Measurements from ENCODE around the gene NUP62. TPM values are rescaled to one million over a fixed set of nuclear protein-coding genes. Genes with fewer than 3 reads are reported as not detected.
"Not testable (repeated sequence)": the region's sequence is repeated elsewhere in the genome, so short reads cannot be mapped to it uniquely, and the experiment has no call there.

NUP62 gene
- total RNA-seq, 1 experiment from 2014 or later: 85.2 TPM

DNA sequence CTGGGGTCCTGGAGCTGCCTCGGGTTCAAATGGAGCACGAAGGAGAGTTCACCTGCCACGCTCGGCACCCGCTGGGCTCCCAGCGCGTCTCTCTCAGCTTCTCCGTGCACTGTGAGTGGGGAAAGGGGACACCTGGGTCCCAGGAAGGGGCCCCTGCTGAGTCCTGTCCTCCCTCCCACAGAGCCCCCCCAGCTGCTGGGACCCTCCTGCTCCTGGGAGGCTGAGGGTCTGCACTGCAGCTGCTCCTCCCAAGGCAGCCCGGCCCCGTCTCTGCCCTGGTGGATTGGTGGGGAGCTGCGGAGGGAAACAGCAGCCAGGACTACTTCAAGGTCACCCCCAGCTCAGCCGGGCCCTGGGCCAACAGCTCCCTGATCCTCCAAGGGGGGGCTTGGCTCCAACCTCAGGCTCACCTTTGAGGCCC lies 42.7 kb upstream of the NUP62 start:
- ATAC-seq: no peak
- no peaks in the 10 kb centered on the region for H3K4me1 ChIP-seq (ENCODE audit: control insufficient read depth in 1 of 2, insufficient read depth in 2 of 2, low read length in 2 of 2)
- POLR2A ChIA-PET: no interaction called here

GRCh38 chr19:49969355-49969754 lies 40.1 kb upstream of the NUP62 start:
- H3K9me2 ChIP-seq (ENCODE audit: insufficient read depth); CTCF ChIA-PET; H3K4me1 ChIP-seq (ENCODE audit: control insufficient read depth in 1 of 2, insufficient read depth in 2 of 2, low read length in 2 of 2); H3K9ac ChIP-seq (ENCODE audit: low read length); H4K20me1 ChIP-seq (ENCODE audit: insufficient read depth); POLR2A ChIA-PET; H3K27ac ChIP-seq (ENCODE audit: low read depth, low read length); RAD21 ChIA-PET (ENCODE audit: low non-redundant PET in 1 of 2, low total read pairs in 2 of 2, uncharacterized antibody in 2 of 2, unreplicated experiment in 2 of 2); H3K9me3 ChIP-seq (ENCODE audit: control insufficient read depth in 1 of 2, insufficient read depth in 1 of 2, low read depth in 1 of 2, low read length in 2 of 2); H3K4me3 ChIP-seq (replicated peaks in 1 of 2; ENCODE audit: low read depth in 1 of 2, low read length in 2 of 2); H2AFZ ChIP-seq (ENCODE audit: low read depth, low read length, poor library complexity, severe bottlenecking); H3K36me3 ChIP-seq (ENCODE audit: control insufficient read depth in 1 of 2, insufficient read depth in 2 of 2, low read length in 2 of 2); BruUV-seq (replicated peaks); H3K27me3 ChIP-seq (ENCODE audit: insufficient read depth, low read length); H3K4me2 ChIP-seq (ENCODE audit: low read length); H3K79me2 ChIP-seq (ENCODE audit: insufficient read depth, low read length); intact Hi-C loops (cut with micrococcal nuclease); DNase-seq (ENCODE audit: low read depth, low spot score): not testable (repeated sequence)
- 0 out of 2 replicates have a peak, but pooled peaks have one; percentile 32 for ATAC-seq

More for the DNA sequence above, 42.7 kb upstream of the NUP62 start:
- no peaks in the 10 kb centered on the region for H3K79me2 ChIP-seq (ENCODE audit: insufficient read depth, low read length)
- no peaks in the 10 kb centered on the region for H4K20me1 ChIP-seq (ENCODE audit: insufficient read depth)
- no peak for DNase-seq (ENCODE audit: low read depth, low spot score)
- no peaks in the 10 kb centered on the region for H3K9me2 ChIP-seq (ENCODE audit: insufficient read depth)
- BruUV-seq (replicated peaks): no TSS peak
- TF ChIP-seq, protein P1, sequence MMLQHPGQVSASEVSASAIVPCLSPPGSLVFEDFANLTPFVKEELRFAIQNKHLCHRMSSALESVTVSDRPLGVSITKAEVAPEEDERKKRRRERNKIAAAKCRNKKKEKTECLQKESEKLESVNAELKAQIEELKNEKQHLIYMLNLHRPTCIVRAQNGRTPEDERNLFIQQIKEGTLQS (IDR thresholded peaks at IDR 0.05): no peak
- TF ChIP-seq EZH2 (IDR thresholded peaks at IDR 0.05) (no peak), YY1 (IDR thresholded peaks at IDR 0.05; ENCODE audit: extremely low read depth, insufficient replicate concordance, low read depth, low read length) (no peak), ZFX (IDR thresholded peaks at IDR 0.05) (no peak)
- TF ChIP-seq, protein P2, sequence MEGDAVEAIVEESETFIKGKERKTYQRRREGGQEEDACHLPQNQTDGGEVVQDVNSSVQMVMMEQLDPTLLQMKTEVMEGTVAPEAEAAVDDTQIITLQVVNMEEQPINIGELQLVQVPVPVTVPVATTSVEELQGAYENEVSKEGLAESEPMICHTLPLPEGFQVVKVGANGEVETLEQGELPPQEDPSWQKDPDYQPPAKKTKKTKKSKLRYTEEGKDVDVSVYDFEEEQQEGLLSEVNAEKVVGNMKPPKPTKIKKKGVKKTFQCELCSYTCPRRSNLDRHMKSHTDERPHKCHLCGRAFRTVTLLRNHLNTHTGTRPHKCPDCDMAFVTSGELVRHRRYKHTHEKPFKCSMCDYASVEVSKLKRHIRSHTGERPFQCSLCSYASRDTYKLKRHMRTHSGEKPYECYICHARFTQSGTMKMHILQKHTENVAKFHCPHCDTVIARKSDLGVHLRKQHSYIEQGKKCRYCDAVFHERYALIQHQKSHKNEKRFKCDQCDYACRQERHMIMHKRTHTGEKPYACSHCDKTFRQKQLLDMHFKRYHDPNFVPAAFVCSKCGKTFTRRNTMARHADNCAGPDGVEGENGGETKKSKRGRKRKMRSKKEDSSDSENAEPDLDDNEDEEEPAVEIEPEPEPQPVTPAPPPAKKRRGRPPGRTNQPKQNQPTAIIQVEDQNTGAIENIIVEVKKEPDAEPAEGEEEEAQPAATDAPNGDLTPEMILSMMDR (IDR thresholded peaks at IDR 0.05 in 2 of 3, conservative IDR thresholded peaks at IDR 0.05 in 1 of 3; ENCODE audit: borderline replicate concordance in 1 of 3, insufficient read depth in 1 of 3, low read depth in 2 of 3, low read length in 2 of 3): no peak
- TF ChIP-seq, protein P3, sequence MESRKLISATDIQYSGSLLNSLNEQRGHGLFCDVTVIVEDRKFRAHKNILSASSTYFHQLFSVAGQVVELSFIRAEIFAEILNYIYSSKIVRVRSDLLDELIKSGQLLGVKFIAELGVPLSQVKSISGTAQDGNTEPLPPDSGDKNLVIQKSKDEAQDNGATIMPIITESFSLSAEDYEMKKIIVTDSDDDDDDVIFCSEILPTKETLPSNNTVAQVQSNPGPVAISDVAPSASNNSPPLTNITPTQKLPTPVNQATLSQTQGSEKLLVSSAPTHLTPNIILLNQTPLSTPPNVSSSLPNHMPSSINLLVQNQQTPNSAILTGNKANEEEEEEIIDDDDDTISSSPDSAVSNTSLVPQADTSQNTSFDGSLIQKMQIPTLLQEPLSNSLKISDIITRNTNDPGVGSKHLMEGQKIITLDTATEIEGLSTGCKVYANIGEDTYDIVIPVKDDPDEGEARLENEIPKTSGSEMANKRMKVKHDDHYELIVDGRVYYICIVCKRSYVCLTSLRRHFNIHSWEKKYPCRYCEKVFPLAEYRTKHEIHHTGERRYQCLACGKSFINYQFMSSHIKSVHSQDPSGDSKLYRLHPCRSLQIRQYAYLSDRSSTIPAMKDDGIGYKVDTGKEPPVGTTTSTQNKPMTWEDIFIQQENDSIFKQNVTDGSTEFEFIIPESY (IDR thresholded peaks at IDR 0.05; ENCODE audit: extremely low read depth, insufficient replicate concordance, low read length): no peak
- no peak overlapping the region for H2AFZ ChIP-seq (ENCODE audit: low read depth, low read length, poor library complexity, severe bottlenecking)
- H3K4me3 ChIP-seq (replicated peaks in 1 of 2; ENCODE audit: low read depth in 1 of 2, low read length in 2 of 2): no peak overlapping the region
- H3K27ac ChIP-seq (ENCODE audit: low read depth, low read length): no peak overlapping the region
- CTCF ChIA-PET: no interaction called here
- RAD21 ChIA-PET (ENCODE audit: low non-redundant PET in 1 of 2, low total read pairs in 2 of 2, uncharacterized antibody in 2 of 2, unreplicated experiment in 2 of 2): no interaction called here
- intact Hi-C loops (cut with micrococcal nuclease): no loop called here
- H3K9ac ChIP-seq (ENCODE audit: low read length): no peak overlapping the region
- no peaks in the 10 kb centered on the region for H3K9me3 ChIP-seq (ENCODE audit: control insufficient read depth in 1 of 2, insufficient read depth in 1 of 2, low read depth in 1 of 2, low read length in 2 of 2)
- H3K27me3 ChIP-seq (ENCODE audit: insufficient read depth, low read length): no peaks in the 10 kb centered on the region
- no peak overlapping the region for H3K4me2 ChIP-seq (ENCODE audit: low read length)
- no peaks in the 10 kb centered on the region for H3K36me3 ChIP-seq (ENCODE audit: control insufficient read depth in 1 of 2, insufficient read depth in 2 of 2, low read length in 2 of 2)
